Loucy (cell line): ENCODE data around the gene PLOD3.

Experiments
- EZH2phosphoT487 ChIP-seq: fragments of 200-600 bp; IDR thresholded peaks from 2 replicates; pipeline ENCODE4 v1.6.1; 2018; ENCODE audit warnings: antibody characterized with exemption, mild to moderate bottlenecking, moderate library complexity, borderline replicate concordance
- TF ChIP-seq, protein P1 (sequence below): fragments of 200-600 bp; sonication (generic); conservative IDR thresholded peaks from 2 replicates; pipeline ENCODE4 v1.5.1; 2014; ENCODE audit warnings: mild to moderate bottlenecking, antibody characterized with exemption, low read length

DNA sequence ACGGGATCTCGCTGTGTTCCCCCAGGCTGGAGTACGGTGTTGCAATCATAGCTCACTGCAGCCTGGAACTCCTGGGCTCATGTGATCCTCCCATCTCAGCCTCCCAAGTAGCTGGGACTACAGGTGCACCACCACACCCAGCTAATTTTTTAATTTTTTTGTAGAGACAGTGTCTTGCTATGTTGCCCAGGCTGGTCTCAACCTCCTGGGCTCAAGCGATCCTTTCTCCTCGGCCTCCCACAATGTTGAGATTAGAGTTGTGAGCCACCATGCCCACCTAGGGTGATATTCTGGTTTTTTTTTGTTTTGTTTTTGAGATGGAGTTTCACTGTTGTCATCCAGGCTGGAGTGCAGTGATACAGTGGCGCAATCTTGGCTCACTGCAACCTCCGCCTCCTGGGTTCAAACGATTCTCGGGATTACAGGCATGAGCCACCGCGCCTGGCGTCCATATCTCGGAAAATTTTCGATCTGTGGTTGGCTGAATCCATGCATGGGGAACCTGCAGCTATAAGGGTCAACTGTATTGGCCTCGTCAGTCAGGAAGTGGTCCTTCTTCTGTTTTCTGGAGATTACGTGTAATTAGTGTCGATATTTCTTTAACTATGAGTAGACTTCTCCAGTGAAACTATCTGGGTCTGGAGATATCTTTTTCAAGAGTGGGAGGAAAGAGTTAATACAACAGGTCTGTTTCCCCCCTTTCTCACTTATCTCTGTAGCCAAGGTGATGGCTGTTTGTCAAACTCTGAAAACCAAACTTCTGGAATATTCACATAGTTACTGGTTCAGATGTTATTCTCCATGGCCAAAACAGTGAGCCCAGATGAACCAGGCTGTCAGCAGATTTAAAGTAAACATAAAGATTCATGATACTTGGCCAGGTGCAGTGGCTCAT lies 48.5 kb upstream of the PLOD3 start:
- TF ChIP-seq, protein P1, sequence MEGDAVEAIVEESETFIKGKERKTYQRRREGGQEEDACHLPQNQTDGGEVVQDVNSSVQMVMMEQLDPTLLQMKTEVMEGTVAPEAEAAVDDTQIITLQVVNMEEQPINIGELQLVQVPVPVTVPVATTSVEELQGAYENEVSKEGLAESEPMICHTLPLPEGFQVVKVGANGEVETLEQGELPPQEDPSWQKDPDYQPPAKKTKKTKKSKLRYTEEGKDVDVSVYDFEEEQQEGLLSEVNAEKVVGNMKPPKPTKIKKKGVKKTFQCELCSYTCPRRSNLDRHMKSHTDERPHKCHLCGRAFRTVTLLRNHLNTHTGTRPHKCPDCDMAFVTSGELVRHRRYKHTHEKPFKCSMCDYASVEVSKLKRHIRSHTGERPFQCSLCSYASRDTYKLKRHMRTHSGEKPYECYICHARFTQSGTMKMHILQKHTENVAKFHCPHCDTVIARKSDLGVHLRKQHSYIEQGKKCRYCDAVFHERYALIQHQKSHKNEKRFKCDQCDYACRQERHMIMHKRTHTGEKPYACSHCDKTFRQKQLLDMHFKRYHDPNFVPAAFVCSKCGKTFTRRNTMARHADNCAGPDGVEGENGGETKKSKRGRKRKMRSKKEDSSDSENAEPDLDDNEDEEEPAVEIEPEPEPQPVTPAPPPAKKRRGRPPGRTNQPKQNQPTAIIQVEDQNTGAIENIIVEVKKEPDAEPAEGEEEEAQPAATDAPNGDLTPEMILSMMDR, result no peak
- no peak for TF ChIP-seq EZH2phosphoT487
